Measurements from ENCODE around the gene ZNF554. TPM values are rescaled to one million over a fixed set of nuclear protein-coding genes. Genes with fewer than 3 reads are reported as not detected.

Gene ZNF554
- total and polyA plus RNA-seq, 2 experiments from 2014 or later: 2.0 to 7.5 TPM

DNA sequence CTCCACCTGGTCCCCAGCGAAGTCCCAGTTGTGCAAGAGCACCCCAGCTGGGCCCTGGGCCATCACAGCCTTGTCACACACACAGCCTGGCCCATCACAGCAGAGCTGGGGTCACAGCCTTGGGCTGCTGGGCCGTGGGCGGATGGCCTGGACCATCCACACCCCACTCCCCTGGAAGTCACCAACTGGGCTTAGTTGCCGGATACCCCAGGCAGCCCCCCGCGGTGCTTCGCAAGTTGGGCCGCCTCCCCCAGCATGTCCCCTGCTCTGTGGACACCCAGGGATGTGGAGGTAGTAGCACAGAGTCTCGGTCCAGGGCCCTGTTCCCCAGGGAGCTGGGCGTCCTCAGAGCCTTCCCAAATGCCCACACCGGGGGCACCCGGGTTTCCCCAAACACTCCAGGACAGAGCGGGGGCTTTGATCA, 4.5 kb upstream of the ZNF554 start (continued):
- TF ChIP-seq, protein P1, sequence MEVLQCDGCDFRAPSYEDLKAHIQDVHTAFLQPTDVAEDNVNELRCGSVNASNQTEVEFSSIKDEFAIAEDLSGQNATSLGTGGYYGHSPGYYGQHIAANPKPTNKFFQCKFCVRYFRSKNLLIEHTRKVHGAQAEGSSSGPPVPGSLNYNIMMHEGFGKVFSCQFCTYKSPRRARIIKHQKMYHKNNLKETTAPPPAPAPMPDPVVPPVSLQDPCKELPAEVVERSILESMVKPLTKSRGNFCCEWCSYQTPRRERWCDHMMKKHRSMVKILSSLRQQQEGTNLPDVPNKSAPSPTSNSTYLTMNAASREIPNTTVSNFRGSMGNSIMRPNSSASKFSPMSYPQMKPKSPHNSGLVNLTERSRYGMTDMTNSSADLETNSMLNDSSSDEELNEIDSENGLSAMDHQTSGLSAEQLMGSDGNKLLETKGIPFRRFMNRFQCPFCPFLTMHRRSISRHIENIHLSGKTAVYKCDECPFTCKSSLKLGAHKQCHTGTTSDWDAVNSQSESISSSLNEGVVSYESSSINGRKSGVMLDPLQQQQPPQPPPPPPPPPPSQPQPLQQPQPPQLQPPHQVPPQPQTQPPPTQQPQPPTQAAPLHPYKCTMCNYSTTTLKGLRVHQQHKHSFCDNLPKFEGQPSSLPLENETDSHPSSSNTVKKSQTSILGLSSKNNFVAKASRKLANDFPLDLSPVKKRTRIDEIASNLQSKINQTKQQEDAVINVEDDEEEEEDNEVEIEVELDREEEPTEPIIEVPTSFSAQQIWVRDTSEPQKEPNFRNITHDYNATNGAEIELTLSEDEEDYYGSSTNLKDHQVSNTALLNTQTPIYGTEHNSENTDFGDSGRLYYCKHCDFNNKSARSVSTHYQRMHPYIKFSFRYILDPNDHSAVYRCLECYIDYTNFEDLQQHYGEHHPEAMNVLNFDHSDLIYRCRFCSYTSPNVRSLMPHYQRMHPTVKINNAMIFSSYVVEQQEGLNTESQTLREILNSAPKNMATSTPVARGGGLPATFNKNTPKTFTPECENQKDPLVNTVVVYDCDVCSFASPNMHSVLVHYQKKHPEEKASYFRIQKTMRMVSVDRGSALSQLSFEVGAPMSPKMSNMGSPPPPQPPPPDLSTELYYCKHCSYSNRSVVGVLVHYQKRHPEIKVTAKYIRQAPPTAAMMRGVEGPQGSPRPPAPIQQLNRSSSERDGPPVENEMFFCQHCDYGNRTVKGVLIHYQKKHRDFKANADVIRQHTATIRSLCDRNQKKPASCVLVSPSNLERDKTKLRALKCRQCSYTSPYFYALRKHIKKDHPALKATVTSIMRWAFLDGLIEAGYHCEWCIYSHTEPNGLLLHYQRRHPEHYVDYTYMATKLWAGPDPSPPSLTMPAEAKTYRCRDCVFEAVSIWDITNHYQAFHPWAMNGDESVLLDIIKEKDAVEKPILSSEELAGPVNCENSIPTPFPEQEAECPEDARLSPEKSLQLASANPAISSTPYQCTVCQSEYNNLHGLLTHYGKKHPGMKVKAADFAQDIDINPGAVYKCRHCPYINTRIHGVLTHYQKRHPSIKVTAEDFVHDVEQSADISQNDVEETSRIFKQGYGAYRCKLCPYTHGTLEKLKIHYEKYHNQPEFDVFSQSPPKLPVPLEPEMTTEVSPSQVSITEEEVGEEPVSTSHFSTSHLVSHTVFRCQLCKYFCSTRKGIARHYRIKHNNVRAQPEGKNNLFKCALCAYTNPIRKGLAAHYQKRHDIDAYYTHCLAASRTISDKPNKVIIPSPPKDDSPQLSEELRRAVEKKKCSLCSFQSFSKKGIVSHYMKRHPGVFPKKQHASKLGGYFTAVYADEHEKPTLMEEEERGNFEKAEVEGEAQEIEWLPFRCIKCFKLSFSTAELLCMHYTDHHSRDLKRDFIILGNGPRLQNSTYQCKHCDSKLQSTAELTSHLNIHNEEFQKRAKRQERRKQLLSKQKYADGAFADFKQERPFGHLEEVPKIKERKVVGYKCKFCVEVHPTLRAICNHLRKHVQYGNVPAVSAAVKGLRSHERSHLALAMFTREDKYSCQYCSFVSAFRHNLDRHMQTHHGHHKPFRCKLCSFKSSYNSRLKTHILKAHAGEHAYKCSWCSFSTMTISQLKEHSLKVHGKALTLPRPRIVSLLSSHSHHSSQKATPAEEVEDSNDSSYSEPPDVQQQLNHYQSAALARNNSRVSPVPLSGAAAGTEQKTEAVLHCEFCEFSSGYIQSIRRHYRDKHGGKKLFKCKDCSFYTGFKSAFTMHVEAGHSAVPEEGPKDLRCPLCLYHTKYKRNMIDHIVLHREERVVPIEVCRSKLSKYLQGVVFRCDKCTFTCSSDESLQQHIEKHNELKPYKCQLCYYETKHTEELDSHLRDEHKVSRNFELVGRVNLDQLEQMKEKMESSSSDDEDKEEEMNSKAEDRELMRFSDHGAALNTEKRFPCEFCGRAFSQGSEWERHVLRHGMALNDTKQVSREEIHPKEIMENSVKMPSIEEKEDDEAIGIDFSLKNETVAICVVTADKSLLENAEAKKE (CRISPR knock-in tag; IDR thresholded peaks at IDR 0.05): no peak
- TF ChIP-seq EZH2 (IDR thresholded peaks at IDR 0.05; ENCODE audit: low read depth, unreplicated experiment) (no peak), CREB1 (CRISPR knock-in tag; IDR thresholded peaks at IDR 0.05; ENCODE audit: low read depth) (no peak), POLR2AphosphoS5 (IDR thresholded peaks at IDR 0.05; ENCODE audit: low read depth) (no peak), NANOG (IDR thresholded peaks at IDR 0.05; ENCODE audit: borderline replicate concordance) (no peak), JUNB (IDR thresholded peaks at IDR 0.05; ENCODE audit: unreplicated experiment) (no peak)

DNA sequence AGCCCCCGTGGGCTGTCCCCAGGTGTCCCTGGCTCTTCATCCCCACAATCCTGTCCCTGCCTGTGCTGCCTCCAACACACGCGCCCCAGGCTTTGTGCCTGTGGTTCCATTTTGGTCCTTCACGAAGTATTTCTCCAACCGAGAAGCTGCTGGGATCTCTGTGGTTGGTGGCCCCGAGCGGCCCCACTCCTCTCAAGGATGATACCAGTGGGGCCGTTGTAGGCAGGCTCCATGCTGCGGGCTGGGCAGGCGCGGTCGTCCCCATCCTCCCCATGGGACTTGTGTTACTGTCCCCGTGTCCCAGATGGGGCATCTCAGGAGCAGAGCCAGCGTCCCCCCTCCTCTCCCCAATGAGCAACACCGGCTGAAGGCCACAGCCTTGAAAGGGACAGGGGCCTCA, 3.7 kb upstream of the ZNF554 start:
- Mint-ChIP-seq H3K36me3 (ENCODE audit: low read depth) (peaks cover 5% of the 10 kb centered on the region; the same call in 2 of the 3 replicates), H3K4me1 (no peaks in the 10 kb centered on the region), H3K27me3 (ENCODE audit: insufficient read depth, low read depth, poor library complexity) (peaks cover 2% of the 10 kb centered on the region), H3K4me3 (no peak overlapping the region; the same call in 2 of the 3 replicates), H3K9me3 (no peaks in the 10 kb centered on the region), H3K27ac (no peak overlapping the region)
- Histone ChIP-seq H3K36me3 (ENCODE audit: insufficient read depth) (no peaks in the 10 kb centered on the region; the same call in 1 of the 2 replicates), H3K27me3 (ENCODE audit: insufficient read depth) (no peaks in the 10 kb centered on the region), H3K9me2 (ENCODE audit: insufficient read depth) (no peaks in the 10 kb centered on the region), H3K27ac (ENCODE audit: low read depth) (no peak overlapping the region), H3K79me2 (replicated peaks; ENCODE audit: insufficient read depth) (no peaks in the 10 kb centered on the region), H2AFZ (no peak overlapping the region), H3K4me2 (no peak overlapping the region), H3K4me1 (ENCODE audit: insufficient read depth) (no peaks in the 10 kb centered on the region), H4K20me1 (replicated peaks; ENCODE audit: insufficient read depth) (no peaks in the 10 kb centered on the region), H3F3A (replicated peaks; ENCODE audit: low read depth) (no peaks in the 10 kb centered on the region), H3K4me3 (no peak overlapping the region)
- TF ChIP-seq EZH2 (IDR thresholded peaks at IDR 0.05; ENCODE audit: low read depth, unreplicated experiment) (no peak), ZNF331 (CRISPR knock-in tag; IDR thresholded peaks at IDR 0.05; ENCODE audit: low read depth) (no peak), JUNB (IDR thresholded peaks at IDR 0.05; ENCODE audit: unreplicated experiment) (no peak), ZNF114 (CRISPR knock-in tag; IDR thresholded peaks at IDR 0.05) (no peak), NANOG (IDR thresholded peaks at IDR 0.05; ENCODE audit: borderline replicate concordance) (no peak), CREB1 (CRISPR knock-in tag; IDR thresholded peaks at IDR 0.05; ENCODE audit: low read depth) (no peak)
- TF ChIP-seq, protein P1 (CRISPR knock-in tag; IDR thresholded peaks at IDR 0.05): no peak
- TF ChIP-seq, protein P2, sequence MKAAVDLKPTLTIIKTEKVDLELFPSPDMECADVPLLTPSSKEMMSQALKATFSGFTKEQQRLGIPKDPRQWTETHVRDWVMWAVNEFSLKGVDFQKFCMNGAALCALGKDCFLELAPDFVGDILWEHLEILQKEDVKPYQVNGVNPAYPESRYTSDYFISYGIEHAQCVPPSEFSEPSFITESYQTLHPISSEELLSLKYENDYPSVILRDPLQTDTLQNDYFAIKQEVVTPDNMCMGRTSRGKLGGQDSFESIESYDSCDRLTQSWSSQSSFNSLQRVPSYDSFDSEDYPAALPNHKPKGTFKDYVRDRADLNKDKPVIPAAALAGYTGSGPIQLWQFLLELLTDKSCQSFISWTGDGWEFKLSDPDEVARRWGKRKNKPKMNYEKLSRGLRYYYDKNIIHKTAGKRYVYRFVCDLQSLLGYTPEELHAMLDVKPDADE (IDR thresholded peaks at IDR 0.05): no peak
- DNase-seq (ENCODE audit: low spot score) (no peak), ATAC-seq (no peak)

Data from GM23338 (cell line).